Nephron (organoid): Measurements from ENCODE around the gene PSMA7.

ENCODE experiments used
- H3K27ac Mint-ChIP-seq, 3 experiments: 2 replicates each; pipeline ENCODE4 v1.8.0; 2020; ENCODE audit warnings: mixed read lengths in 3 of 3, mild to moderate bottlenecking in 2 of 3, moderate library complexity in 1 of 3
- H3K27me3 Mint-ChIP-seq: 2 replicates; pipeline ENCODE4 v1.8.0; 2021; ENCODE audit warnings: low read depth, mild to moderate bottlenecking, moderate library complexity, mixed read lengths
- H3K36me3 Mint-ChIP-seq: 2 replicates; pipeline ENCODE4 v1.8.0; 2020; ENCODE audit warnings: low read depth, mixed read lengths
- H3K4me1 Mint-ChIP-seq: 2 replicates; pipeline ENCODE4 v1.8.0; 2020; ENCODE audit warnings: mixed read lengths
- H3K4me3 Mint-ChIP-seq, 3 experiments: 2 replicates each; pipeline ENCODE4 v1.8.0; 2020; ENCODE audit warnings: mild to moderate bottlenecking in 3 of 3, mixed read lengths in 3 of 3, moderate library complexity in 2 of 3
- H3K9me3 Mint-ChIP-seq: 2 replicates; pipeline ENCODE4 v1.8.0; 2020; ENCODE audit warnings: mixed read lengths
- CTCF ChIP-seq, 3 experiments: fragments of 200-600 bp; sonication (generic); IDR thresholded peaks; one replicate each; pipeline ENCODE4 v1.5.0; 2021; ENCODE audit warnings: antibody characterized with exemption in 3 of 3; ENCODE audit not compliant: unreplicated experiment in 3 of 3

The PSMA7 gene

GRCh38 chr20:62131560-62132320 is 11.5 kb downstream of the PSMA7 start:
- peaks cover 16% of the 10 kb centered on the region for H3K4me1 Mint-ChIP-seq
- no peaks in the 10 kb centered on the region for H3K27me3 Mint-ChIP-seq
- no peak for TF ChIP-seq CTCF (IDR thresholded peaks at IDR 0.05; ENCODE audit: unreplicated experiment in 3 of 3)
- H3K4me3 Mint-ChIP-seq = no peak overlapping the region
- H3K9me3 Mint-ChIP-seq = no peaks in the 10 kb centered on the region
- H3K36me3 Mint-ChIP-seq = peaks cover 72% of the 10 kb centered on the region
- H3K27ac Mint-ChIP-seq = no peak overlapping the region

GRCh38 chr20:62129731-62130531 is 13.3 kb downstream of the PSMA7 start:
- H3K27ac Mint-ChIP-seq = no peak overlapping the region
- H3K4me3 Mint-ChIP-seq = no peak overlapping the region
- peaks cover 75% of the 10 kb centered on the region for H3K36me3 Mint-ChIP-seq
- no peaks in the 10 kb centered on the region for H3K27me3 Mint-ChIP-seq
- H3K4me1 Mint-ChIP-seq = peaks cover 20% of the 10 kb centered on the region
- no peaks in the 10 kb centered on the region for H3K9me3 Mint-ChIP-seq
- no peak for TF ChIP-seq CTCF (IDR thresholded peaks at IDR 0.05; ENCODE audit: unreplicated experiment in 3 of 3)

- Mint-ChIP-seq H3K9me3 (no peaks in the 10 kb centered on the region), H3K4me3 (no peak overlapping the region), H3K36me3 (peaks cover 82% of the 10 kb centered on the region), H3K27ac (no peak overlapping the region), H3K4me1 (peaks cover 31% of the 10 kb centered on the region), H3K27me3 (no peaks in the 10 kb centered on the region)
- TF ChIP-seq CTCF (IDR thresholded peaks at IDR 0.05; ENCODE audit: unreplicated experiment in 3 of 3) = no peak
These were observed 14.7 kb downstream of the PSMA7 start for GRCh38 chr20:62128502-62128901.

GRCh38 chr20:62127799-62128198 is 15.4 kb downstream of the PSMA7 start:
- no peak overlapping the region for H3K4me3 Mint-ChIP-seq
- TF ChIP-seq CTCF (IDR thresholded peaks at IDR 0.05; ENCODE audit: unreplicated experiment in 3 of 3) = no peak
- peaks cover 34% of the 10 kb centered on the region for H3K4me1 Mint-ChIP-seq
- H3K9me3 Mint-ChIP-seq = no peaks in the 10 kb centered on the region
- H3K27me3 Mint-ChIP-seq = no peaks in the 10 kb centered on the region
- peaks cover 78% of the 10 kb centered on the region for H3K36me3 Mint-ChIP-seq
- H3K27ac Mint-ChIP-seq = no peak overlapping the region

- Mint-ChIP-seq H3K36me3 (peaks cover 65% of the 10 kb centered on the region), H3K4me1 (peaks cover 36% of the 10 kb centered on the region), H3K4me3 (no peak overlapping the region), H3K27ac (no peak overlapping the region), H3K9me3 (no peaks in the 10 kb centered on the region), H3K27me3 (peaks cover 2% of the 10 kb centered on the region)
- no peak for TF ChIP-seq CTCF (IDR thresholded peaks at IDR 0.05; ENCODE audit: unreplicated experiment in 3 of 3)
These were observed 17.1 kb downstream of the PSMA7 start for GRCh38 chr20:62126141-62126540.
